ENCODE data around the gene ZSWIM5.
"Not testable (repeated sequence)": the region's sequence is repeated elsewhere in the genome, so short reads cannot be mapped to it uniquely, and the experiment has no call there.

ZSWIM5 gene

DNA sequence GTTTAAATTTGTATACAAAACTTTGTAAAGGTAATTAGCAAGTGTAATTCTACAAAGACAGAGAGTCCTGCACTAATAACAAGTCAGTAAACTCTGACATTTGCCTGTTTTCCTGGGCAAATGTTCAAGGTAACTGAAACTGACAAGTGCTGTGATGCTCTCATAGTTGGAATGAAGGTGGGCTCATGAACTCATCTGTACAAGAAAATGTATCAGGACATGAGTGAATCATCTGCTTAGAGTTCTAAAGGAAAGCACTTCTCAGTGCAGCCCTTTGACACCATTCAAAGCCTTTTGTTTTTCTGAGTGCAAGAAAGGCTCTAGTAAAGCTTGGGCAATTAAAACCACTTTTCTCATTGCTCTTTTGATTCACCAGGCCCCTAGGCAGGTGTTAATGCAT is 102.9 kb downstream of the ZSWIM5 start:
- Histone ChIP-seq H3K27ac (no peak overlapping the region), H3K4me1 (no peaks in the 10 kb centered on the region), H3K9ac (no peak overlapping the region), H3K4me2 (no peak overlapping the region), H3K27me3 (no peaks in the 10 kb centered on the region), H3K36me3 (no peaks in the 10 kb centered on the region), H3K9me3 (replicated peaks in 1 of 11) (peaks cover 29 to 36% (median 33%) of the 10 kb centered on the region in 11 experiments), H3K4me3 (no peak overlapping the region), H4K20me1 (no peaks in the 10 kb centered on the region)
- no peak for TF ChIP-seq Cebpa-rat (IDR thresholded peaks at IDR 0.05)

- Histone ChIP-seq H4K20me1 (no peaks in the 10 kb centered on the region), H3K4me1 (no peaks in the 10 kb centered on the region), H3K4me2 (no peak overlapping the region), H3K4me3 (no peak overlapping the region), H3K9ac (no peak overlapping the region), H3K27me3 (no peaks in the 10 kb centered on the region), H3K27ac (no peak overlapping the region), H3K9me3 (replicated peaks in 1 of 11) (peaks cover 24 to 27% (median 26%) of the 10 kb centered on the region in 11 experiments), H3K36me3 (no peaks in the 10 kb centered on the region)
- no peak for TF ChIP-seq Cebpa-rat (IDR thresholded peaks at IDR 0.05)
Measured at GRCh38 chr1:45101947-45102346, 104.5 kb downstream of the ZSWIM5 start.

GRCh38 chr1:45101528-45101927 is 104.9 kb downstream of the ZSWIM5 start:
- H3K9ac ChIP-seq, H4K20me1 ChIP-seq: not testable (repeated sequence)
- peaks cover 20 to 23% (median 22%) of the 10 kb centered on the region in 11 experiments for H3K9me3 ChIP-seq (replicated peaks in 1 of 11)

DNA sequence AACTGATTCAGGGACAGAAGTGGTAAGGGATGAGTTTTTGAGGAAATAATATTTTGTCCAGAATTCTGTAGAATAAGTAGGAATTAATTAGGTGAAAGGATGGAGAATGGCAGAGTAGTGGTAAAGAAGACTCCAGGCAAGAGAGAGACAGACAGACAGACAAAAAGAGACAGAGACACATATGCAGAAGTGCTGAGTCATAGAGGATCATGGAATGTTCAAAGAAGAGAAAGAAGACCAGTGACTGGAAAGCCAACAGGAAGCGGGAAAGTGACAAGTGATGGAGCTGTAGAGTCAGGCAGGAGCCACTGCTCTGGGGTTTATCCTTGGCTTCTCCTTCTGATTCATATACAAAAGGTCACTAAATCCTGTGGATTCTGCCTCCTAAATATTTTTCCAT is 108.5 kb downstream of the ZSWIM5 start:
- H3K4me1 ChIP-seq = no peaks in the 10 kb centered on the region
- H3K36me3 ChIP-seq = no peaks in the 10 kb centered on the region
- TF ChIP-seq Cebpa-rat (IDR thresholded peaks at IDR 0.05) = no peak
- H3K27ac ChIP-seq = no peak overlapping the region
- no peaks in the 10 kb centered on the region for H3K9me3 ChIP-seq (replicated peaks in 1 of 11)
- H3K27me3 ChIP-seq = no peaks in the 10 kb centered on the region
- H3K9ac ChIP-seq = no peak overlapping the region
- no peaks in the 10 kb centered on the region for H4K20me1 ChIP-seq
- H3K4me2 ChIP-seq = no peak overlapping the region
- H3K4me3 ChIP-seq = no peak overlapping the region

More at GRCh38 chr1:45101528-45101927, 104.9 kb downstream of the ZSWIM5 start:
- H3K27me3 ChIP-seq, H3K4me3 ChIP-seq, H3K4me2 ChIP-seq, H3K27ac ChIP-seq, H3K4me1 ChIP-seq, H3K36me3 ChIP-seq: not testable (repeated sequence)

DNA sequence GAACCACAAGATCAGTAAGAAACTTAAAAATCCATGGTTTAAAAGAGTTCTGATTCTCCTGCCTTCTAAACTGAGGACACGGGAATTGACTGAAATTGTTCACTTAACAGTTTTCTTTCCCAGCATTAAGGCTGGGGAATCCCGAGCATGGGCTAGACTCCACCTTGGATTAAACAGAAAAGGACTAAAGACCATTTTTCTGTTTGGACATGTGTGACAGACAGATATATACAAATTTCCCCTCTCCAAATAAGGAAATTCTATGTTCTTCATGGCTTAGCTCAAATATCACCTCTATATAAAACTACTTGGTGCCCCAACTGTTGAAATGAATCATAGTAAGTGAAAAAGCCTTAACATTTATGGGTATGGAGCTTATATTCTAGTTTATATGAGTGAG is 109.3 kb downstream of the ZSWIM5 start:
- Histone ChIP-seq H3K36me3 (no peaks in the 10 kb centered on the region), H4K20me1 (no peaks in the 10 kb centered on the region), H3K27me3 (no peaks in the 10 kb centered on the region), H3K27ac (no peak overlapping the region), H3K4me2 (no peak overlapping the region), H3K4me1 (no peaks in the 10 kb centered on the region), H3K4me3 (no peak overlapping the region), H3K9ac (no peak overlapping the region), H3K9me3 (replicated peaks in 1 of 11) (no peaks in the 10 kb centered on the region)
- no peak for TF ChIP-seq Cebpa-rat (IDR thresholded peaks at IDR 0.05)

GRCh38 chr1:45095450-45095849 is 111.0 kb downstream of the ZSWIM5 start:
- Histone ChIP-seq H3K36me3 (no peaks in the 10 kb centered on the region), H3K9me3 (replicated peaks in 1 of 11) (no peaks in the 10 kb centered on the region), H3K4me1 (no peaks in the 10 kb centered on the region), H3K4me3 (no peak overlapping the region), H3K4me2 (no peak overlapping the region), H3K27ac (no peak overlapping the region), H3K9ac (no peak overlapping the region), H3K27me3 (no peaks in the 10 kb centered on the region), H4K20me1 (no peaks in the 10 kb centered on the region)
- no peak for TF ChIP-seq Cebpa-rat (IDR thresholded peaks at IDR 0.05)

GRCh38 chr1:45094371-45094770 is 112.0 kb downstream of the ZSWIM5 start:
- H3K9me3 ChIP-seq (replicated peaks in 1 of 11); H3K27ac ChIP-seq; H3K9ac ChIP-seq; H3K4me1 ChIP-seq; H3K4me2 ChIP-seq; H3K36me3 ChIP-seq; H4K20me1 ChIP-seq; H3K27me3 ChIP-seq; H3K4me3 ChIP-seq: not testable (repeated sequence)

DNA sequence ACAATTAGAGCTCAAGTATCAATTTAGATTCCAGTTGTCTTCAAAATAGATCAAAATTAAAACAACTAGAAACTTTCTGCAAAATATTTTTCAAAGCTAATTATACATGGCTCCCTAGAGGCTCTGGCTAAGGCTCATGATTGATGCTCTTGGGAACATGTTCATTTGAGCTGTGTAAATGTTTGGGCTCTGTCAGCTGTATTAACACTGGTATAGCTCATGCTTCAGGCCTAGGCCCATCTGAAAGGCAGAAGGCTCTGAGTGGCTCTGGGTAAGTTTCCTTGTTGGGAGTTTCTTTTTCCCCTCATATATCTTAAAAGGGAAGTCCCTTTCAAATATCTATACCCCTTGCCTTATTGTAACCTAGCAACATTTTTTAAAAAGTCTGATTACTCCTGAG is 113.1 kb downstream of the ZSWIM5 start:
- Histone ChIP-seq H3K9me3 (replicated peaks in 1 of 11) (no peaks in the 10 kb centered on the region), H4K20me1 (no peaks in the 10 kb centered on the region), H3K4me1 (no peaks in the 10 kb centered on the region), H3K27ac (no peak overlapping the region), H3K4me3 (no peak overlapping the region), H3K9ac (no peak overlapping the region), H3K36me3 (no peaks in the 10 kb centered on the region), H3K4me2 (no peak overlapping the region), H3K27me3 (no peaks in the 10 kb centered on the region)
- TF ChIP-seq Cebpa-rat (IDR thresholded peaks at IDR 0.05) = no peak

DNA sequence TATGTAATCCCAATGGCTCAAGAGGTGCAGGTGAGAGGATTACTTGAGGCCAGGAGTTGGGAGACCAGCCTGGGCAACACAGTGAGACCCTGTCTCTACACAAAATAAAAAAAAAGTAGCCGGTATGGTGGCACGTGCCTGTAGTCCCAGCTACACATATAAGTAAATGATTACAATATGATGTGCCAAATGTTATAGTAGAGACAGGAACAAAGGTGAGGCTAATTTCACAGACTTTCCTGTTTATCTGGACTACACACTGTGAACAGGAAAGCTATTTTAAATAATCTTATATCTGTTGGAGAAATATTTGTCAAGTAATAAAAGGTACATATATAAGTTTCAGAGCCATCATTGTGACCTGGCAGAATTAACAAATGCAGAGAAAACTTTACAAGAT is 116.7 kb downstream of the ZSWIM5 start:
- no peaks in the 10 kb centered on the region for H3K4me1 ChIP-seq
- H4K20me1 ChIP-seq = no peaks in the 10 kb centered on the region
- no peak overlapping the region for H3K4me3 ChIP-seq
- no peak overlapping the region for H3K27ac ChIP-seq
- H3K36me3 ChIP-seq = no peaks in the 10 kb centered on the region
- no peak overlapping the region for H3K4me2 ChIP-seq
- no peaks in the 10 kb centered on the region for H3K27me3 ChIP-seq
- H3K9me3 ChIP-seq (replicated peaks in 1 of 11) = peaks cover 0 to 5% (median 0%) of the 10 kb centered on the region in 11 experiments; a peak in 3 of 22 replicates
- no peak for TF ChIP-seq Cebpa-rat (IDR thresholded peaks at IDR 0.05)
- no peak overlapping the region for H3K9ac ChIP-seq

- Histone ChIP-seq H3K4me3 (no peak overlapping the region), H3K4me2 (no peak overlapping the region), H3K9me3 (replicated peaks in 1 of 11) (peaks cover 9 to 37% (median 21%) of the 10 kb centered on the region in 11 experiments; a peak in 21 of 22 replicates), H3K9ac (no peak overlapping the region), H3K27ac (no peak overlapping the region), H4K20me1 (no peaks in the 10 kb centered on the region), H3K36me3 (no peaks in the 10 kb centered on the region), H3K27me3 (no peaks in the 10 kb centered on the region), H3K4me1 (peaks cover 0 to 10% (median 5%) of the 10 kb centered on the region in 10 experiments; a peak in 7 of 20 replicates)
- no peak for TF ChIP-seq Cebpa-rat (IDR thresholded peaks at IDR 0.05)
Measured at GRCh38 chr1:45084562-45084961, 121.8 kb downstream of the ZSWIM5 start.

DNA sequence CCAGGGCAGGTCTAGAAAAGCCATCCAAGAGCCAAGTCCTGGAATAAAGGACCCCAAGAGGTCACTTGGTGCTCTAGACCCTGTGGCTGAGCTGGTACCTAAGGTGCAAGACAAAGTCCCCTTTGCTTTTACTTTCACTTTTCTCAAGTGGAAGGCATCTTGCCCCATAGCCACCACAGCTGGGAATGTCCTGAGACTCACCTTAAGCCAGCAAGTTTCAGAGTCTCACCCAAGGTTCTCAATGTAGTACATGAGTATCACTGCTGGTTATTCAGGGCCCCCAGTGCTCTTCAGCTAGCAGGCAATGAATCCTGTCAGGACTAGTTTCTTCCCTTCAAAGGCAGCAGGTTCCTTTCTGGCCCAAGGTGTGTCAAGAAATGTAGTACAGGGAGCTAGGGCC is 126.9 kb downstream of the ZSWIM5 start:
- Histone ChIP-seq H3K4me1 (peaks cover 0 to 10% (median 5%) of the 10 kb centered on the region in 10 experiments; a peak in 7 of 20 replicates), H3K27me3 (no peaks in the 10 kb centered on the region), H3K4me2 (no peak overlapping the region), H4K20me1 (no peaks in the 10 kb centered on the region), H3K36me3 (no peaks in the 10 kb centered on the region), H3K9ac (no peak overlapping the region), H3K4me3 (no peak overlapping the region), H3K27ac (no peak overlapping the region), H3K9me3 (replicated peaks in 1 of 11) (peaks cover 8 to 43% (median 28%) of the 10 kb centered on the region in 11 experiments)
- TF ChIP-seq Cebpa-rat (IDR thresholded peaks at IDR 0.05) = no peak

- not testable (repeated sequence) for H3K27me3 ChIP-seq, H4K20me1 ChIP-seq, H3K4me3 ChIP-seq, H3K4me2 ChIP-seq, H3K36me3 ChIP-seq, H3K9ac ChIP-seq, H3K27ac ChIP-seq, H3K4me1 ChIP-seq
- H3K9me3 ChIP-seq (replicated peaks in 1 of 11) = peaks cover 13 to 36% (median 20%) of the 10 kb centered on the region in 11 experiments; a peak in 19 of 22 replicates
Measured at GRCh38 chr1:45076959-45077358, 129.4 kb downstream of the ZSWIM5 start.

Measured in BLaER1 treated with 17β-estradiol and CSF1 and Interleukin-3, amounts not matched to agents 10 nM and 100 nM (cell line).